ENCODE data around the gene ARCN1.
A peak's percentile ranks its signal among the peaks of the same experiment; 100 is the strongest.

Gene ARCN1

DNA sequence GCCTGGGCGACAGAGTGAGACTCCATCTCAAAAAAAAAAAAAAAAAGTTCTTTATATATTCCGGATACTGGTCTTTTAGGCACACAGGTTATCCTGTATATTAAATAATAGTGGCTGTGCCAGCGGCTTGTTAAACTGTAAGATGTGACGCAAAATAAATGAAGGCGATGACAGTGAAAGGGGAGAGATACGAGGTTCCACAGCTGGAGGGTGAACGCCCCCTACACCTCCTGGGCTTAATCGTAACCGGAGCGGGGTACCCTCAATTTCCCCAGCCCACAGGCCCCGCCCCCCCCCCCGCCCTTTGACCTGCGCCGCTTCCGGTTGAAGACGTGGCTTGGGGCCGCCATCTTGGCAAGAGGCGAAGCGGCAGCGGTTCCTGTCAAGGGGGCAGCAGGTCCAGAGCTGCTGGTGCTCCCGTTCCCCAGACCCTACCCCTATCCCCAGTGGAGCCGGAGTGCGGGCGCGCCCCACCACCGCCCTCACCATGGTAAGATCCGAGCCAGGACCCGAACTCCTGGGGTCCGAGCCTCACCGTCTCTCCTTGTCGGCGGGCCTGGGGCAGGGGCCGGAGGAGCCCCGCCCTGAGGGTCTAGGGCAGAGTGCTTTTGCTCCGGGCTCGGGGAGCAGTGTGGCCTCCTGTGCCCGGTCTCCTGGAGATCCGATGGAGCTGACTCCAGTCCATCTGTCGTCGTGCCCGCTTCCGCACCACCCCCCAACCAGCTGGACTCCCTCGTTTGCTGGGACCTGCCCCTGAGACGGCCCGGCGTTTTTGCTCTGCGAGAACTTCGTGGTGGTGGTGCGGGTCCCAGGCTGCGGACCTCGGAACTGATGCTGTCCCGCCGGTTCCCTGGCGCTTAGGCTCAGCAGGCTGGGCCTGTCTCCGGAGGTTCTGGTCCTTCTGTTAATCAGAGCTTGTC lies at the start of gene ARCN1:
TSS of gene ARCN1 (plus strand) at position 349 of the 920 bp plus-strand sequence. CDS start at position 488, 139 bp downstream.
- DNase-seq (ENCODE audit: low read depth in 2 of 2): peak; percentile 59 to 60

DNA sequence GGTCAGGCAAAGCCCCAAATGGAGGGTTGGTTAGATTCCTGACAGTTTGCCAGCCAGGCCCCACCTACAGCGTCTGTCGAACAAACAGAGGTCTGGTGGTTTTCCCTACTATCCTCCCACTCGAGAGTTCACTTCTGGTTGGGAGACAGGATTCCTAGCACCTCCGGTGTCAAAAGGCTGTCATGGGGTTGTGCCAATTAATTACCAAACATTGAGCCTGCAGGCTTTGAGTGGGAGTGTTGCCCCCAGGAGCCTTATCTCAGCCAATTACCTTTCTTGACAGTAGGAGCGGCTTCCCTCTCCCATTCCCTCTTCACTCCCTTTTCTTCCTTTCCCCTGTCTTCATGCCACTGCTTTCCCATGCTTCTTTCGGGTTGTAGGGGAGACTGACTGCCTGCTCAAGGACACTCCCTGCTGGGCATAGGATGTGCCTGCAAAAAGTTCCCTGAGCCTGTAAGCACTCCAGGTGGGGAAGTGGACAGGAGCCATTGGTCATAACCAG lies 49.6 kb upstream of the ARCN1 start:
- DNase-seq (ENCODE audit: low read depth in 2 of 2): no peak

DNA sequence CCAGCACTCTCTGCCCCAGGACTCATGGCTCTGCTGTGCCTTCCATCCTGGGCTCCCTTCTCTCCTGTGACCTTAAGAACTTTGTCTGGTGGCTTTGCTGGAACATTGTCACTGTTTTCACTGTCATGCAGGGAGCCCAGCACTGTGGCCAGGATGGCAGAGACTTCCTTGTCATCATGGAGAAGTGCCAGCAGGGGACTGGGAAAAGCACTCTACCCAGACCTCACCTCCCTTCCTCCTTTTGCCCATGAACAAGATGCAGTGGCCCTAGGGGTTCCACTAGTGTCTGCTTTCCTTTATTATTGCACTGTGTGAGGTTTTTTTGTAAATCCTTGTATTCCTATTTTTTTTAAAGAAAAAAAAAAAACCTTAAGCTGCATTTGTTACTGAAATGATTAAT lies 47.9 kb upstream of the ARCN1 start:
- DNase-seq (ENCODE audit: low read depth in 2 of 2): no peak

DNA sequence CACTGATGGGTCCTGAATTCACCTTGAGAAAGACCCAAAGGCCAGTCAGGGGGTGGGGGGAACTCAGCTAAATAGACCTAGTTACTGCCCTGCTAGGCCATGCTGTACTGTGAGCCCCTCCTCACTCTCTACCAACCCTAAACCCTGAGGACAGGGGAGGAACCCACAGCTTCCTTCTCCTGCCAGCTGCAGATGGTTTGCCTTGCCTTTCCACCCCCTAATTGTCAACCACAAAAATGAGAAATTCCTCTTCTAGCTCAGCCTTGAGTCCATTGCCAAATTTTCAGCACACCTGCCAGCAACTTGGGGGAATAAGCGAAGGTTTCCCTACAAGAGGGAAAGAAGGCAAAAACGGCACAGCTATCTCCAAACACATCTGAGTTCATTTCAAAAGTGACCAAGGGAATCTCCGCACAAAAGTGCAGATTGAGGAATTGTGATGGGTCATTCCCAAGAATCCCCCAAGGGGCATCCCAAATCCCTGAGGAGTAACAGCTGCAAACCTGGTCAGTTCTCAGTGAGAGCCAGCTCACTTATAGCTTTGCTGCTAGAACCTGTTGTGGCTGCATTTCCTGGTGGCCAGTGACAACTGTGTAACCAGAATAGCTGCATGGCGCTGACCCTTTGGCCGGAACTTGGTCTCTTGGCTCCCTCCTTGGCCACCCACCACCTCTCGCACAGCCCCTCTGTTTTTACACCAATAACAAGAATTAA lies 47.3 kb upstream of the ARCN1 start:
- DNase-seq (ENCODE audit: low read depth in 2 of 2): no peak

DNA sequence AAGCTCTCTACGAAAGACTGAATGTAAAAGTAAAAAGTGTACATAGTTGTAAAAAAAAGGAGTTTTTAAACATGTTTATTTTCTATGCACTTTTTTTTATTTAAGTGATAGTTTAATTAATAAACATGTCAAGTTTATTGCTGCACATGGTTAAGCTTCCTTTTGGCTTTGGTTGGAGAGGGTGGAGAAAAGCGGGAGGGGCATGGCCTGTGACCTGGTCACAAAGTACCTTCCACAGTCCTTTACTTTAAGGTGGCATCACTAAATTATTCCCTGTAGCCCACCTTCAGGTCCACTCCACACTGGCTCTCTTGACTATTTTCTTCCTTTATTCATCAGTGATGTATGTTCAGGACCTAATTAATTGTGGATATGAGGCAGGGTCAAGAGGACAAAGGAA lies 45.5 kb upstream of the ARCN1 start:
- no peak for DNase-seq (ENCODE audit: low read depth in 2 of 2)

DNA sequence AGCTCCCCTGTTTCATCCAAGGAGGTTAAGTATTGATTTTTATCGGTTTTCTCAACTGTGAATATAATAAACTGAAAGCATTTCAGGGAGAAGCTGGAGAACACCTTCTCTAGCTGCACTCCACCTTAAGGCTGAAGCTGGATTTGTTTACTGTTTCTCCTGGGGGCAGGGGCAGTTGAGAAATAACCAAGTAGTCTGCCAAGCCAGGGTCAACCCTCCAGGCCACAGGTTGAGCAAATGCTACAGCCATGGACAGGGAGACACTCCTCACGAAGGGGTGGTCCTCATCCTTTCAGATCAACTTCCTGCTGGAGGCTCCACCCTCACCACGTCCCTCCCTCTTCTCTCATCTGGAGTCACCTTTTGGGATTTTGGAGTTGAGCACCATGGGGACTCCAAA lies 45.1 kb upstream of the ARCN1 start, which contains the start of gene TTC36:
TSS of gene TTC36 (plus strand) at position 366 of the 400 bp plus-strand sequence. CDS start at position 387, 21 bp downstream.
- DNase-seq (ENCODE audit: low read depth in 2 of 2): no peak

DNA sequence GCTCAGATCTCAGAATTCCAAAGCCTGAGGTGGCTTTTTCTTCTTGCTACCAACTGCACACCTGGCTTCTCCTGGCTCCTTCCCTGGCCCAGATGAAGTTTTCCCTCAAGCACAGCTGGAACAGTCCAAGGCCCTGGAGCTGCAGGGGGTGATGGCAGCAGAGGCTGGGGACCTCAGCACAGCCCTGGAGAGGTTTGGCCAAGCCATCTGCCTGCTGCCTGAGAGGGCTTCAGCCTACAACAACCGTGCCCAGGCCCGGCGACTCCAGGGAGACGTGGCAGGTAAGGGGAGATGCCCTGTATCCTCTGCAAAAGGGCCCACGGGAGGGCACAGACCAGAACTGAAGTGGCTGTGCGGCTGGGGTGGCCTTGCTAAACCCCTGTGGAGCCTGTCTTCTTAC lies 43.7 kb upstream of the ARCN1 start:
- DNase-seq (ENCODE audit: low read depth in 2 of 2): no peak

DNA sequence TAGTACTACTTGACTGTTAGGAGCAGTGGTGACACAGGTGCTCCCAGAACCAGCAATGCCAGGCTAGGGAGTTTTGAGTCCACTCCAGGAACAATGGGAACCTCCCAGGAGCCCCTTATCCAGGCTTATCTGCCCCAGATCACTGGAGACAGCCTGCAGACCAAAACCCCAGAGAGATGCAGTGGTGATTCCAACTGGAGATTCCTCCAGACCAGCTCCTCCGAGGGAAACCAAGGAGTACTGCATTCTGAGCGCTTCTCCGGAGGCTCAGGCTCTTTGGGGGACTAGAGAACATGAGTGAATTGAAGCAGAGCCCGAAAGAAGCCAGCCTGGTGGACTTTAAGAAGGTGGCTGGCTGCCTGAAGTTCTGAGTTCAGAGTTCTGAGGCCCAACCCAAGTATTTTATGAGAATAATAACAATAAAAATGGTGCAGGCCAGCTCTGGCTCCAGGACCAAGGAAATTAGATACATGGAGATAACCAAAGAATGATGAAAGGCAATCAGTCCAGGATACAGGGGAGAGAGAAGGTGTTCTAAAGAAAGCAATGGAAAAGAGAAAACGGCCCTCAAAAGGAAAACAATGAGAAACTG lies 42.5 kb upstream of the ARCN1 start:
- no peak for DNase-seq (ENCODE audit: low read depth in 2 of 2)

DNA sequence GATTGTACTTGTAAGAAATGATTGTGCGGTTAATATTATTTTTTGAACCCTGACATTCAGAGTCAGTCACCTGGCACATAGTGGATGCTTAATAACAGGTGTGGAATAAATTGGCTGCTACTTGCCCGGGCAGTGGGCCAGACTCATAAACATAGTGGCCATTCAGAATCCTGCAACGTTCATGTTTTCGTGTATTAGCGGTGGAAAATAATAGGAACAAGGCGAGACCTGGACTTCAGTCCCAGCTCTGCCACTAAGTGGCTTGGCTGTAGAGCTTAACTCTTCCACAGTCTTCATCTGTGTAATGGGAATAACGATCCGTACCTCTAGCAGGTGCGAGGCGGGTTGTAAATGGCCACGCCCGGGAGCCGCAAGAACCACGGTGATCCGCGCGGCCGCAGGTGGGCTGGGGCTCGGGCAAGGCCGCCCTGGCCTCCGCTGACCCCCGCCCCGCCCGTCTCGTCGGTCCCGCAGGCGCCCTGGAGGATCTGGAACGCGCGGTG lies 42.0 kb upstream of the ARCN1 start:
- no peak for DNase-seq (ENCODE audit: low read depth in 2 of 2)

DNA sequence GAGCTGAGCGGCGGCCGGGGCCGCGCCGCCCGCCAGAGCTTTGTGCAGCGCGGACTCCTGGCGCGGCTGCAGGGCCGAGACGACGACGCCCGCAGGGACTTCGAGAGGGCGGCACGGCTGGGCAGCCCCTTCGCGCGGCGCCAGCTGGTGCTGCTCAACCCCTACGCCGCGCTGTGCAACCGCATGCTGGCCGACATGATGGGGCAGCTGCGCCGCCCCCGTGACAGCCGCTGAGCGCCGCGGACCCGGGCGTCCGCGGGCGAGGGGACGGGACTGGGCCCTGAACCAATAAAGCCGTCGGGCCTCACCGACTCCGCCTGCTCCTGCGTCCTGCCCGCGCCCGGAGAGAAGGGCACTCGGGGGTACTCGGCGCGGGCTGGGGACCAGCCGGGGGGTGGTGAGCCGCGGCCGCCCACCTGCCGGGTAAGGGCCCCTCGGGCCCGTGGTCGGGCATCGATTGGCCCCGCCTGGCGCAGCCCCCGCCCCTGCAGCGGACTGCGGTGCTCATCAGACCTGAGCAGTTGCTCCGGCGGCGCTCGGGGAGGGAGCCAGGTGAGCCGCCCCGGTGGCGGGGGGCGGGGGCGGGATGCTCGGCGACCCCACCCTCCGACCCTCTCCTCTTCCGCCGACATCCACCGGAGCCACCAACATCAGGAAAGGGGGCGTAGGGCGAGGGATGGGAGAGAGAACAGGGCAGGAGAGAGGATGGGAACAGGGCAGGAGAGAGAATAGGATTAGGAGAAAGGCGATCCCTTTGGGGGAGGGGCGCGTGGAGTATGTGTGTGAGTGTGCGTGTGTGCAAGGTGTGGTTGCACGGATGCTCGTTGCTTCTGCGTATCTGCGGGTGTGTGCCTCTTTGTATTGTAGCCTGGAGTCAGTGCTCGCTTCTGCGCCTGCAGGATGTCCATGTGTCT lies 41.3 kb upstream of the ARCN1 start, which contains the start of gene TMEM25:
TSS of gene TMEM25 (plus strand) at position 510 of the 914 bp plus-strand sequence. CDS start 610 bp downstream, outside the sequence.
- peak; percentile 58 to 76 for DNase-seq (ENCODE audit: low read depth in 2 of 2)

DNA sequence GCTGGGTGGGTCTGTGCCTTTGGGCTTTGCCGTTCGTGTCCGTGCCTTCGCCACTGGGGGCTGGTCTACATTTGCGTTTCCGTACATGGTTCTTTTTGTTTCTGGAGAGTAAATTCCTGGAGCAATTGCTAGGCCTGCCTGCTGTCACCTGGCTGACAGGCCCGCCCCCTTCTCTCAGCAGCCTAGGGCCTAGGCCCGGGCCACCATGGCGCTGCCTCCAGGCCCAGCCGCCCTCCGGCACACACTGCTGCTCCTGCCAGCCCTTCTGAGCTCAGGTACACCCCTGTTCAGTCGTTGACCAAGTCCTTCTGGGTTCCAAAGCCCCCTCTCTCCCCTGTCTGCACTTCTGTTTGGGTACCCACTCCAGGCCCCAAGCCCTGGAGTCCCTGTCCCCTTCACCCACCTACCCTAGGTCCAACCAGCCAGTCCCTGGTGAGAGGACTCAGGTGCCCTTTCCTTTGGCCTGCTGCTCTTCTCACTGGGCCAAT lies 40.6 kb upstream of the ARCN1 start:
- DNase-seq (ENCODE audit: low read depth in 2 of 2): peak in 1 of 2 donors; percentile 8

DNA sequence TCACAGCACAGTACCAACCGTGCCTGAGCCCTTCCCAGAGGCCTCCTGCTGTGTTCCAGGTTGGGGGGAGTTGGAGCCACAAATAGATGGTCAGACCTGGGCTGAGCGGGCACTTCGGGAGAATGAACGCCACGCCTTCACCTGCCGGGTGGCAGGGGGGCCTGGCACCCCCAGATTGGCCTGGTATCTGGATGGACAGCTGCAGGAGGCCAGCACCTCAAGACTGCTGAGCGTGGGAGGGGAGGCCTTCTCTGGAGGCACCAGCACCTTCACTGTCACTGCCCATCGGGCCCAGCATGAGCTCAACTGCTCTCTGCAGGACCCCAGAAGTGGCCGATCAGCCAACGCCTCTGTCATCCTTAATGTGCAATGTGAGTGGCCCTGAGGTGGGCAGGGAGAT lies 40.1 kb upstream of the ARCN1 start:
- no peak for DNase-seq (ENCODE audit: low read depth in 2 of 2)

DNA sequence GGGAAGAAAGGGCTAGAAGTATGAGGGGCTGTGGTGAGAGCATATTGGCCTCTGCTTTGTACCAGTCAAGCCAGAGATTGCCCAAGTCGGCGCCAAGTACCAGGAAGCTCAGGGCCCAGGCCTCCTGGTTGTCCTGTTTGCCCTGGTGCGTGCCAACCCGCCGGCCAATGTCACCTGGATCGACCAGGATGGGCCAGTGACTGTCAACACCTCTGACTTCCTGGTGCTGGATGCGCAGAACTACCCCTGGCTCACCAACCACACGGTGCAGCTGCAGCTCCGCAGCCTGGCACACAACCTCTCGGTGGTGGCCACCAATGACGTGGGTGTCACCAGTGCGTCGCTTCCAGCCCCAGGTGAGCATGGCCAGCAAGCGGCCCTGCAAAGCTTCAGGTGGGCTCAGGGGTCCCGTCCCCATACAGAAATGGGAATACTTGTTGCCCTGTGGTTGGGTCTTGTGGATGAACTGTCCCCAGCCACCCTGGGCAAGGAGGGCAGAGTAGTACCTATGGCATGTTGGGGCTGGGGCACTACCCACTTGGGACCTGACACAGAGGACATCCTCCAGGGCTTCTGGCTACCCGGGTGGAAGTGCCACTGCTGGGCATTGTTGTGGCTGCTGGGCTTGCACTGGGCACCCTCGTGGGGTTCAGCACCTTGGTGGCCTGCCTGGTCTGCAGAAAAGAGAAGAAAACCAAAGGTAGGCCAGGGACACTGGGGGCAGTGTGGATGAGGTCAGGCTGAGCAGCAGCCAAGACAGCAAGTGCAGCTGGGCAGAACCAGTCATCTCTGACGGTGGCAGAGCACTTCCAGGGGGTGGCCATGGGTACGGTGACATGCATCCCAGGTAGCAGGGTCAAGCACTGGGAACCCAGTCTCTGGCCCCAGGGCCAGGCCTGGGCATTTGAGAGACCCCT lies 39.1 kb upstream of the ARCN1 start:
- no peak for DNase-seq (ENCODE audit: low read depth in 2 of 2)

DNA sequence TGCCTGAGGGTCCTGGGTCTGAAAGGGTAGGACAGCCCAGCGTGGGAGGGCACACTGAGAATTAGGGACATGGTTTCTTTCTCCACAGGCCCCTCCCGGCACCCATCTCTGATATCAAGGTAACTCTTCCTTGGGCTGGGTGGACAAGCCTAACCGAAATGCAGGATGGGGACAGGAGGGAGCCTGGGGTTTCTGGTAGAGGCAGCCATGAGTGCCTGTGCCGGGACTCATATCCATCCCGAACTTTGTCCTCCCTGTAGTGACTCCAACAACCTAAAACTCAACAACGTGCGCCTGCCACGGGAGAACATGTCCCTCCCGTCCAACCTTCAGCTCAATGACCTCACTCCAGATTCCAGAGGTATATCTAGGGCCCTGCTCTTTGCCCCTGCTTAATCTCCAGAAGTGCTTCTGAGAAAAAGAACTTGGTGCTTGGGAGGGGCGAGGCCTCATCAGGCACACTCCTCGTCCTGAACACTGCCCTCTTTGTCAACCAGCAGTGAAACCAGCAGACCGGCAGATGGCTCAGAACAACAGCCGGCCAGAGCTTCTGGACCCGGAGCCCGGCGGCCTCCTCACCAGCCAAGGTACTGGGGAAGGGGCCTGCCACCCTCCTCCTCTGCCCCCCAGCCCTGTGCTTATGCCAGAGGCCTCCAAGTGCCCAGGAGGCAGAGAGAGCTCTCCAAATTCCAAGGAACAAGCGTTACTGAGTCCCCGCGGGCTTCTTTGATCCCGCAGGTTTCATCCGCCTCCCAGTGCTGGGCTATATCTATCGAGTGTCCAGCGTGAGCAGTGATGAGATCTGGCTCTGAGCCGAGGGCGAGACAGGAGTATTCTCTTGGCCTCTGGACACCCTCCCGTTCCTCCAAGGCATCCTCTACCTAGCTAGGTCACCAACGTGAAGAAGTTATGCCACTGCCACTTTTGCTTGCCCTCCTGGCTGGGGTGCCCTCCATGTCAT lies 38.2 kb upstream of the ARCN1 start:
- DNase-seq (ENCODE audit: low read depth in 2 of 2): no peak

DNA sequence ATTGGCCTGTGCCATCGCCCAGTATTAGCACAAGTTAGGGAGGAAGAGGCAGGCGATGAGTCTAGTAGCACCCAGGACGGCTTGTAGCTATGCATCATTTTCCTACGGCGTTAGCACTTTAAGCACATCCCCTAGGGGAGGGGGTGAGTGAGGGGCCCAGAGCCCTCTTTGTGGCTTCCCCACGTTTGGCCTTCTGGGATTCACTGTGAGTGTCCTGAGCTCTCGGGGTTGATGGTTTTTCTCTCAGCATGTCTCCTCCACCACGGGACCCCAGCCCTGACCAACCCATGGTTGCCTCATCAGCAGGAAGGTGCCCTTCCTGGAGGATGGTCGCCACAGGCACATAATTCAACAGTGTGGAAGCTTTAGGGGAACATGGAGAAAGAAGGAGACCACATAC lies 36.9 kb upstream of the ARCN1 start:
- DNase-seq (ENCODE audit: low read depth in 2 of 2): no peak

DNA sequence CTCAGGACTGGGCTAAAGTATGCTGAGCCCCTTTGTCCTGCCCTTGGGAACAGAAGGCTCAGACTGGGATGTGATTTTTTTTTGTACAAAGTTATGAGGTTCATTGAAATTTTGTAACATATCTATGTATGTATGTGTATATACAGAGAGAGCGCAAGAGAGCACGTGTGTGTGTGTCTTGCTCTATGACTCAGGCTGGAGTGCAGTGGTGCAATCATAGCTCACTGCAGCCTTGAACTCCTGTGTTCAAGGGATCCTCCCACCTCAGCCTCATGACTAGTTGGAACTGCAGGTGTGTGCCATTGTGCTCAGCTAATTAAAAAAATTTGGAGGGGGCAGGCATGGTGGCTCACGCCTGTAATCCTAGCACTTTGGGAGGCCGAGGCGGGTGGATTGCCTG lies 35.5 kb upstream of the ARCN1 start:
- no peak for DNase-seq (ENCODE audit: low read depth in 2 of 2)

DNA sequence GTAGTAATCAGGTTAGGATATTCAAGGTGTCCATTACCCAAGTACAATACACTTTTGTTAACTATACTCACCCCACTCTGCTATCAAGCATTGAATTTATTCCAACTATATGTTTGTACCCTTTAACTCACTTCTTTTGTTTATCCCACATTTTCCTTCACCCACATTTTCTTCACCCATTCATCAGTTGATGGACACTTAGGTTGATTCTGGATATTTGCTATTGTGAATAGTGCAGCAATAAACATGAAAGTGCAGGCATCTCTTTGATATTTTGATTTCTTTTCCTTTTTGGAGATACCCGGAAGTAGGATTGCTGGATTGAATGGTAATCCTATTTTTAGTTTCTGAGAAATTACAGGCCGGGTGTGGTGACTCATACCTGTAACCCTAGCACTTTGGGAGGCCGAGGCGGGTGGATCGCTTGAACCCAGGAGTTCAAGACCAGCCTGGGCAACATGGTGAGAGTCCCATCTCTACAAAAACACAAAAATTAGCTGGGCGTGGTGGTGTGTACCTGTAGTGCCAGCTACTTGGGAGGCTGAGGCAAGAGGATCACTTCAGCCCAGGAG lies 34.7 kb upstream of the ARCN1 start:
- DNase-seq (ENCODE audit: low read depth in 2 of 2): no peak

DNA sequence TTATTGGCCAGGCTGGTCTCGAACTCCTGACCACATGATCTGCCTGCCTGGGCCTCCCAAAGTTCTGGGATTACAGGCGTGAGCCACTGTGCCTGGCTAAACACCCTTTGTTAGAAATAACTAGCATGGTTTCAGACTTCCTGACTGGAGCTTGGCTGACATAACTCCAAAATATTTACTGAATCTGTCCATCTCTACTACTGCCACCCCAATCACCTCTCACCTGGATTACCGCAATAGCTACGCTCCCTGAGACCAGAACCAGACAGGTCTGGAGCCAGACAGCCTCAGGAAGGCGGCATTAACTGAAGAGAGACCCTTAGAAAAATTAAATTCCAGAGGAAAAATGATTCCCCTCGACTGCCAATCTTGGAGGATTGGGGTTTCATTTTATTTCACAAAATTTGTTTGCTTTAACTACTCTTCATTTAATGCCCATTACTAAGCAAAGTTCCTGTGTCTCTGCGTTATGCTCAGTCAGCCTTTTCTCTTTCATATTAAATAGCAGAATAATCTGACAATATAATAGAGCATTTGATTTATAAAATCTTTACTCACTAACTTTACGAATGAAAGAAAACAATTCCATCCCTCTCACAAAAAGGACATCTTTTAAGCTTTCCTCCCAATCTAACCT lies 28.1 kb upstream of the ARCN1 start:
- DNase-seq (ENCODE audit: low read depth in 2 of 2): no peak

Measured in stimulated activated CD4-positive, alpha-beta T cell treated with anti-CD3 and anti-CD28 coated beads, Interleukin-15, amount 100 ng/mL, for 48 hours (primary cell).